GM10248 (cell line): ENCODE data around the gene FAXC.

ENCODE experiments used
- CTCF ChIA-PET: fragments of 300-600 bp; sonication (Branson Sonifier 250); formaldehyde crosslinking; extraction: SDS; loops from one replicate; lab custom pipeline; 2021; ENCODE audit warnings: antibody characterized with exemption; lab: Yijun Ruan, JAX
- POLR2A ChIA-PET: fragments of 350-650 bp; sonication (Branson Sonifier 250); formaldehyde crosslinking; extraction: SDS; loops from one replicate; lab custom pipeline; 2020; ENCODE audit warnings: antibody characterized with exemption; lab: Yijun Ruan, JAX
- DNase-seq: peaks from one replicate; pipeline ENCODE4 v3.0.0; 2012; ENCODE audit errors: extremely low spot score
- CTCF ChIP-seq: IDR thresholded peaks from 2 replicates; pipeline ENCODE4 v1.5.1; 2012; ENCODE audit warnings: mild to moderate bottlenecking, low read depth; ENCODE audit errors: extremely low read depth, missing control alignments, control extremely low read depth

Gene FAXC

GRCh38 chr6:99250476-99250875 is 99.0 kb downstream of the FAXC start:
- no peak for DNase-seq
- CTCF ChIA-PET = interaction anchor here (1.0 to 1.3 kb wide), 2 partner anchors 8 to 131 kb away, joined by 3 read pairs; no protein-coding TSS in a partner anchor
- no peak for TF ChIP-seq CTCF

GRCh38 chr6:99246602-99247001 is 102.9 kb downstream of the FAXC start:
- TF ChIP-seq CTCF = no peak
- CTCF ChIA-PET = no interaction called here
- DNase-seq = no peak
- POLR2A ChIA-PET = no interaction called here

More at GRCh38 chr6:99250476-99250875, 99.0 kb downstream of the FAXC start:
- POLR2A ChIA-PET = no interaction called here

GRCh38 chr6:99241905-99242534 is 107.5 kb downstream of the FAXC start:
- DNase-seq = peak; percentile 22
- CTCF ChIA-PET = interaction anchor here (0.7 to 6.3 kb wide), 12 partner anchors 8 to 146 kb away, joined by 3 to 145 read pairs (median 3); no protein-coding TSS in a partner anchor
- peak; percentile 53 for TF ChIP-seq CTCF

GRCh38 chr6:99236010-99236409 is 113.5 kb downstream of the FAXC start:
- POLR2A ChIA-PET = no interaction called here
- DNase-seq = no peak

More at GRCh38 chr6:99241905-99242534, 107.5 kb downstream of the FAXC start:
- POLR2A ChIA-PET = no interaction called here

GRCh38 chr6:99233219-99233618 is 116.3 kb downstream of the FAXC start:
- CTCF ChIA-PET = no interaction called here
- TF ChIP-seq CTCF = no peak
- POLR2A ChIA-PET = no interaction called here
- DNase-seq = no peak

More at GRCh38 chr6:99236010-99236409, 113.5 kb downstream of the FAXC start:
- TF ChIP-seq CTCF = no peak
- CTCF ChIA-PET = interaction anchor here (1.2 to 1.3 kb wide), 4 partner anchors 12 to 1739 kb away, joined by 3 to 7 read pairs (median 4); no protein-coding TSS in a partner anchor

- DNase-seq = no peak
- ChIA-PET POLR2A (no interaction called here), CTCF (no interaction called here)
- TF ChIP-seq CTCF = no peak
Measured at GRCh38 chr6:99232056-99232455, 117.4 kb downstream of the FAXC start.
